Lower lobe of right lung (tissue), 2 donors: ENCODE results near the gene CLCN3. TPM values are rescaled to one million over a fixed set of nuclear protein-coding genes. Genes with fewer than 3 reads are reported as not detected.
"Not testable (repeated sequence)": the region's sequence is repeated elsewhere in the genome, so short reads cannot be mapped to it uniquely, and the experiment has no call there.

Source experiments
- ATAC-seq, 2 donors: fragments of 200-7000 bp; cut with Tn5 transposase; one replicate each; pipeline ENCODE4 v1.9.1; 2020 to 2022; ENCODE audit warnings: mild to moderate bottlenecking in 2 of 2, moderate library complexity in 2 of 2
- DNase-seq: peaks from one replicate; pipeline ENCODE4 v3.0.0-alpha.2; 2020
- H3K27ac ChIP-seq: fragments of 200-600 bp; one replicate; pipeline ENCODE4 v1.8.0; 2022
- H3K27me3 ChIP-seq: fragments of 200-600 bp; one replicate; pipeline ENCODE4 v1.8.0; 2022; ENCODE audit warnings: low read depth
- H3K36me3 ChIP-seq: fragments of 200-600 bp; one replicate; pipeline ENCODE4 v1.8.0; 2022; ENCODE audit warnings: mild to moderate bottlenecking
- H3K4me1 ChIP-seq: fragments of 200-600 bp; one replicate; pipeline ENCODE4 v1.8.0; 2022
- H3K4me3 ChIP-seq: fragments of 200-600 bp; one replicate; pipeline ENCODE4 v1.8.0; 2022; ENCODE audit warnings: mild to moderate bottlenecking
- H3K9me3 ChIP-seq: fragments of 200-600 bp; one replicate; pipeline ENCODE4 v1.8.0; 2022
- intact Hi-C: fragments of 100-400 bp; cut with DNase I; formaldehyde crosslinking; loops from one replicate; pipeline ENCODE4 v1.11.0; 2022
- total RNA-seq: library from RNA; stranded (reverse); fragmentation: NEBNext Ultra II Directional; extraction: Animal tissue kit (Norgen Biotek cat#: 25700); gene quantifications from one replicate; pipeline ENCODE4 v1.2.1, GENCODE V29; 2021
- TF ChIP-seq, protein P1 (sequence below): fragments of 200-600 bp; IDR thresholded peaks from one replicate; pipeline ENCODE4 v1.8.0; 2022; ENCODE audit warnings: antibody characterized with exemption, mild to moderate bottlenecking
- donor health status: DM: no; HTN: yes; CAD: no; lungs with severe emphysema.

Gene CLCN3
- total RNA-seq, 1 donor from 2014 or later: 41.8 TPM

DNA sequence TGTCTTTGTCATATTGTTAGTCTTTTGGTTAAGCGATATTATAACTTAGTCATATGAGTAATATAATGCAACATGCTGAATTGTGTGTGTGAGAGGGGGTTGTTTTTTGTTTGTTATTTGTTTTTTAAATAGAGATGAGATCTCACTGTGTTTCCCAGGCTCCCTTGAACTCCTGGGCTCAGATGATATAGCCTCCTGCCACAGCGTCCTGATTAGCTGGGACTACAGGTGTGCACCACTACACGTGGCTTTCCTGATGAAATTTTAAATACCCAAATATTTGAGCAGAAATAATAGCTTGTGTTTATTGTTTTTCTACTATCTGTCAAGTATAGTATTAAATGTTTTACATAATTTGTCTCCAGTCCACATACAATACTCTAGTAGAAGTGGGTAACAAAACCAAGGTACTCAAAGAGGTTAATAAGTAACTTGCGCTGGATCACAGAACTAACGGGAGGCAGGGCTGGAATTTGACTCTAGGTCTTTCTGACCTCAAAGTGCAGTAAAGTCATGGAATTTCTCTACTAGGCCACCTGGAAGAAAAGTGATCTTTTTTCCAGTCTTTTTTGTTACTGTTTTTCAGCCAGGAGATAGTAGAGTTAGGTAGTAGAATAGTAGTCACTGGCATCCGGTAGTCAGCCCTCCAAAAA lies 47.8 kb downstream of the CLCN3 start:
- Histone ChIP-seq H3K9me3 (no peaks in the 10 kb centered on the region), H3K4me3 (no peak overlapping the region), H3K36me3 (no peaks in the 10 kb centered on the region), H3K4me1 (peaks cover 15% of the 10 kb centered on the region), H3K27me3 (no peaks in the 10 kb centered on the region), H3K27ac (no peak overlapping the region)
- DNase-seq (no peak), ATAC-seq (peak; percentile 53 to 69)
- TF ChIP-seq, protein P1, sequence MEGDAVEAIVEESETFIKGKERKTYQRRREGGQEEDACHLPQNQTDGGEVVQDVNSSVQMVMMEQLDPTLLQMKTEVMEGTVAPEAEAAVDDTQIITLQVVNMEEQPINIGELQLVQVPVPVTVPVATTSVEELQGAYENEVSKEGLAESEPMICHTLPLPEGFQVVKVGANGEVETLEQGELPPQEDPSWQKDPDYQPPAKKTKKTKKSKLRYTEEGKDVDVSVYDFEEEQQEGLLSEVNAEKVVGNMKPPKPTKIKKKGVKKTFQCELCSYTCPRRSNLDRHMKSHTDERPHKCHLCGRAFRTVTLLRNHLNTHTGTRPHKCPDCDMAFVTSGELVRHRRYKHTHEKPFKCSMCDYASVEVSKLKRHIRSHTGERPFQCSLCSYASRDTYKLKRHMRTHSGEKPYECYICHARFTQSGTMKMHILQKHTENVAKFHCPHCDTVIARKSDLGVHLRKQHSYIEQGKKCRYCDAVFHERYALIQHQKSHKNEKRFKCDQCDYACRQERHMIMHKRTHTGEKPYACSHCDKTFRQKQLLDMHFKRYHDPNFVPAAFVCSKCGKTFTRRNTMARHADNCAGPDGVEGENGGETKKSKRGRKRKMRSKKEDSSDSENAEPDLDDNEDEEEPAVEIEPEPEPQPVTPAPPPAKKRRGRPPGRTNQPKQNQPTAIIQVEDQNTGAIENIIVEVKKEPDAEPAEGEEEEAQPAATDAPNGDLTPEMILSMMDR: no peak
- intact Hi-C loops: no loop called here

DNA sequence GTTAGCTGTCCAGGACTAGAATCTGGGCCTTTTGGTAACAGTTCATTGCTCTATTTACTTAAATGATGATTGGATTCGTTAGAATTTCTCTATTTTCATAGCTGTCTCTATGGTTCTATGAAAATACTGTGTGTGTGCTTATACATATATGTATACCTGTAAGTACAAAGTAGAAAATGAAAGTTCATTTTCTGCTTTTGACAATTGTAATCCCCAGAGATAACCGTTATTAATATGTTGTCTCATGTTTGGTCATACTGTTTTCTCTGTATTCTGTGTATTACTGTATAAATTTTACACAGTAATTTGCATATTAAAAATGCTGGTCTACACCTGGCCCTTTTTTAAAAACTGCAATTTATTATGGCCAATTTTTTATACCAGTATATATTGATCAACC lies 55.4 kb downstream of the CLCN3 start:
- Histone ChIP-seq H3K4me1 (no peaks in the 10 kb centered on the region), H3K27me3 (no peaks in the 10 kb centered on the region), H3K9me3 (no peaks in the 10 kb centered on the region), H3K4me3 (no peak overlapping the region), H3K36me3 (no peaks in the 10 kb centered on the region), H3K27ac (no peak overlapping the region)
- TF ChIP-seq, protein P1: no peak
- no peak for DNase-seq
- intact Hi-C loops: no loop called here
- ATAC-seq: no peak

DNA sequence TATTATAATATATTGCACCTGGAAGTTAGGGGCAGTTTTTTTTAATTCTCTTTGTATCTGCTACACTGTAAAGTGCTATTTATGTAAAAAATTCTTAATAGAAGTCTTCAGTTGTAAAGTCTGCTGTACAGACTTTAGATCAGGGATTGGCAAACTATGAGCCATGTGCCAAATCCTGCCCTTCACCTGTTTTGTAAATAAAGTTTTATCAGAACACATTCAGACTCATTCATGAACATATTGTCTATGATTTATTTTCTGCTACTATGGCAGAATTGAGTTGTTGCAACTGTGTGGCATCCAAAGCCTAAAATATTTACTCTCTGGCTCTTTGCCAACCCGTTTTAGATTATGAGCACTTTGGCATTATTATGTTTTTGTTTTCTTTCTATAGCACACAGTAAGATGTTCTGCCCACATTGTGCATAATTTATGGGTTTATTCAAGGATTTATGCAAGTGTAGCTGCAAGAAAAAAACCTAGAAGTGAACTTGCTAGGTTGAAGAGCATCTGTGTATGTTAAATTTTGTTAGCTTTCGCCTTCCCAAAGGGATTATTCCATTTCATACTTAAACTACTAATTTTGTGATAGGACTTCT lies 56.9 kb downstream of the CLCN3 start:
- no peak for ATAC-seq
- Histone ChIP-seq H3K9me3 (no peaks in the 10 kb centered on the region), H3K4me1 (no peaks in the 10 kb centered on the region), H3K27me3 (no peaks in the 10 kb centered on the region), H3K4me3 (no peak overlapping the region), H3K36me3 (no peaks in the 10 kb centered on the region), H3K27ac (no peak overlapping the region)
- intact Hi-C loops: no loop called here
- TF ChIP-seq, protein P1: no peak
- DNase-seq: no peak

DNA sequence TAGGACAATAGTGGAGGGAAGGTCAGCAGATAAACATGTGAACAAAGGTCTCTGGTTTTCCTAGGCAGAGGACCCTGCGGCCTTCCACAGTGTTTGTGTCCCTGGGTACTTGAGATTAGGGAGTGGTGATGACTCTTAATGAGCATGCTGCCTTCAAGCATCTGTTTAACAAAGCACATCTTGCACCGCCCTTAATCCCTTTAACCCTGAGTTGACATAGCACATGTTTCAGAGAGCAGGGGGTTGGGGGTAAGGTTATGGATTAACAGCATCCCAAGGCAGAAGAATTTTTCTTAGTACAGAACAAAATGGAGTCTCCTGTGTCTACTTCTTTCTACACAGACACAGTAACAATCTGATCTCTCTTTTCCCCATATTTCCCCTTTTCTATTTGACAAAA lies 58.1 kb downstream of the CLCN3 start:
- not testable (repeated sequence) for H3K9me3 ChIP-seq, H3K4me3 ChIP-seq

DNA sequence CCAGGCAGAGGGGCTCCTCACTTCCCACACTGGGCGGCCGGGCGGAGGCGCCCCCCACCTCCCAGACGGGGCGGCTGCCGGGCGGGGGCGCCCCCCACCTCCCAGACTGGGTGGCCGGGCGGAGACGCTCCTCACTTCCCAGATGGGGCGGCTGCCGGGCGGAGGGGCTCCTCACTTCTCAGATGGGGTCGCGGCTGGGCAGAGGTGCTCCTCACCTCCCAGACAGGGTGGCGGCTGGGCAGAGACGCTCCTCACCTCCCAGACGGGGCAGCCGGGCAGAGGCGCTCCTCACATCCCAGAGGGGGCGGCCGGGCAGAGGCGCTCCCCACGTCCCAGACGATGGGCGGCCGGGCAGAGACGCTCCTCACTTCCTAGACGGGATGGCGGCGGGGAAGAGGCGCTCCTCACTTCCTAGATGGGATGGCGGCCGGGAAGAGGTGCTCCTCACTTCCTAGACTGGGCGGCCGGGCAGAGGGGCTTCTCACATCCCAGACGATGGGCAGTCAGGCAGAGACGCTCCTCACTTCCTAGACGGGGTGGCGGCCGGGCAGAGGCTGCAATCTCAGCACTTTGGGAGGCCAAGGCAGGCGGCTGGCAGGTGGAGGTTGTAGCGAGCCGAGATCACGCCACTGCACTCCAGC lies 58.7 kb downstream of the CLCN3 start:
- H3K36me3 ChIP-seq, H3K9me3 ChIP-seq, ATAC-seq, DNase-seq, H3K4me3 ChIP-seq, H3K4me1 ChIP-seq, H3K27ac ChIP-seq, H3K27me3 ChIP-seq, intact Hi-C loops: not testable (repeated sequence)

More for the DNA sequence above, 58.1 kb downstream of the CLCN3 start:
- intact Hi-C loops, H3K4me1 ChIP-seq, DNase-seq, H3K36me3 ChIP-seq, H3K27me3 ChIP-seq, H3K27ac ChIP-seq, ATAC-seq: not testable (repeated sequence)

DNA sequence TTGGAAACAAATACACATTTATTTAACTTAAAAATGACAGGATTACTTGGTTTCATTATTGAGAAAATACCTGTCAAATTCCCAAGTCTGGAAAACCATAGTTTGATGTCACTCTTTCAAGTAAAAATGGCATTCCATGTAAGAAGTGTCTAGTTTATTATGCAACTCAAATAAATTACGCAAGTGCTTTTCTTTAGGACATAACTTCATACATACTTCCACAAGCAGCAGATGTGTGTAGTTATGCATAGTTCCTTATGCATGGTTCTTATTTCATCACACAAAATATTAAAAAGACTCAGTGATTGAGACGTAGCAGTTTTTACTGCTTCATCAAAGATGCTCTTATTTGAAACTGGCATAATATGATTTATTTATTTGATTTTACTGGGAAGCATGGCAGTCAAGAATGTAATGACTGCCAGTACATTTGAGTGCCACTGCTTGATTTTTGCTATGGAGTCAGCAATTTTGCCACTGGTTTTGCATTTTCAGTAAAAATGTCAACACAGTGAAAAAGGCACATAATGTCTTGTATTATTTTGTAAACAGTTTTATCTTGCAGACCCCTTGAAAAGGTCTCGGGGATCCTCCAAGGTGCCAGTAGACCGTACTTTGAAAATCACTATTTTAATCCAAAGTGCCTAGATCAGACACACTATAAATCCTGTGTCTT lies 62.1 kb downstream of the CLCN3 start:
- TF ChIP-seq, protein P1: no peak
- Histone ChIP-seq H3K27ac (no peak overlapping the region), H3K36me3 (peaks cover 6% of the 10 kb centered on the region), H3K4me3 (no peak overlapping the region), H3K4me1 (no peaks in the 10 kb centered on the region), H3K27me3 (no peaks in the 10 kb centered on the region), H3K9me3 (no peaks in the 10 kb centered on the region)
- DNase-seq: no peak
- intact Hi-C loops: no loop called here
- no peak for ATAC-seq
